ENCODE measurements around the gene NAA38.

The NAA38 gene

GRCh38 chr17:7841915-7842379 is 15.4 kb downstream of the NAA38 start:
- peak; percentile 90 for DNase-seq (ENCODE audit: low read depth)
- no peak for TF ChIP-seq CTCF (conservative IDR thresholded peaks at IDR 0.05; ENCODE audit: low read depth, low read length)
- peak overlapping the region; percentile 81 for H3K4me3 ChIP-seq (ENCODE audit: low read depth, low read length)

GRCh38 chr17:7841396-7841914 is 15.9 kb downstream of the NAA38 start:
- DNase-seq (ENCODE audit: low read depth) = peak; percentile 92
- H3K4me3 ChIP-seq (ENCODE audit: low read depth, low read length) = peak overlapping the region; percentile 81
- TF ChIP-seq CTCF (conservative IDR thresholded peaks at IDR 0.05; ENCODE audit: low read depth, low read length) = no peak

GRCh38 chr17:7840875-7841274 is 16.5 kb downstream of the NAA38 start:
- no peak for DNase-seq (ENCODE audit: low read depth)
- no peak for TF ChIP-seq CTCF (conservative IDR thresholded peaks at IDR 0.05; ENCODE audit: low read depth, low read length)
- no peak overlapping the region for H3K4me3 ChIP-seq (ENCODE audit: low read depth, low read length)

GRCh38 chr17:7840441-7840840 is 16.9 kb downstream of the NAA38 start:
- no peak overlapping the region for H3K4me3 ChIP-seq (ENCODE audit: low read depth, low read length)
- no peak for DNase-seq (ENCODE audit: low read depth)
- no peak for TF ChIP-seq CTCF (conservative IDR thresholded peaks at IDR 0.05; ENCODE audit: low read depth, low read length)

GRCh38 chr17:7839876-7840261 is 17.5 kb downstream of the NAA38 start:
- no peak overlapping the region for H3K4me3 ChIP-seq (ENCODE audit: low read depth, low read length)
- DNase-seq (ENCODE audit: low read depth) = peak; percentile 70
- no peak for TF ChIP-seq CTCF (conservative IDR thresholded peaks at IDR 0.05; ENCODE audit: low read depth, low read length)

- no peak for TF ChIP-seq CTCF (conservative IDR thresholded peaks at IDR 0.05; ENCODE audit: low read depth, low read length)
- DNase-seq (ENCODE audit: low read depth) = no peak
- peak overlapping the region; percentile 53 for H3K4me3 ChIP-seq (ENCODE audit: low read depth, low read length)
Observed at GRCh38 chr17:7839190-7839875, 18.0 kb downstream of the NAA38 start.

Measured in choroid plexus epithelial cell (primary cell).